Measurements from ENCODE around the gene PRDX6. TPM values are rescaled to one million over a fixed set of nuclear protein-coding genes. Genes with fewer than 3 reads are reported as not detected.

The PRDX6 gene
- polyA plus RNA-seq, 4 donors, result 125 to 233 (median 200) TPM

DNA sequence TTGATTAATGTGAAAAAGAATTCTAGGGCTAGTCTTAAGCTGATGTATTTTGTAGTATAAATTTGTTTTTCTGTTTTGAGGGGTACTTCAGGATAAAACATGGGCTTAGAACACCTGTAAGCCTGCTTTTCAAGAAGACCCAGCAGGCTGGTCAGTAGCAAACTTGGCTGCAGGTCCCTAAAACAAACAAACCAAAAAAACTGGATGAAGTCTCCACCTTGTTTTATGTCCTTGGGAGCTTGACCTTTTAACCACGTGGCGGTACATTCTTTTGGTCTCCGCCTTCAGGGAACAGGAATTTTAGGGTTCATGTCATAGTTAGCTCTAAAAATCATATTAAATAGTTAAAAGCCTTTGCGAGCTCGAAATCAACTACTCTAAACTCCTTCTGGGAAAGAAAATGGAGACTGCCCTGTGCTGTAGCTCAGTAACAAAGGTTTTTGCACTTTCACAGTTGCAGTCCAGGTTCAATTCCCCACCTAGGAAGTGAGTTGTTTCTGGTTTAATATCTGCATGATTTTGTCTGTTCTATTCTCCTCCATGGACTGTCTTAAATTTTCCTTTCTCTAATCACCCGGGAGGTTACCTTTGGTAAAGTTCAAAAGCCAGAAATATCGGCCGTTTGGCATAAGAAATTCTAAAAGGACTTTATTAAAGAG is 18.6 kb downstream of the PRDX6 start:
- Histone ChIP-seq H3K4me1 (ENCODE audit: control insufficient read depth in 3 of 3, insufficient read depth in 2 of 3, low read depth in 1 of 3, low read length in 2 of 3) (no peaks in the 10 kb centered on the region), H3K36me3 (ENCODE audit: control insufficient read depth in 3 of 3, insufficient read depth in 2 of 3, low read depth in 1 of 3, low read length in 3 of 3) (no peaks in the 10 kb centered on the region), H3K27ac (ENCODE audit: low read depth in 1 of 3, low read length in 2 of 3) (no peak overlapping the region), H3K9me3 (ENCODE audit: control insufficient read depth in 2 of 2, insufficient read depth in 1 of 2, low read depth in 1 of 2, low read length in 1 of 2) (peaks cover 0 to 14% of the 10 kb centered on the region in 2 donors), H3K4me3 (ENCODE audit: low read depth in 1 of 3, low read length in 3 of 3) (no peak overlapping the region), H3K27me3 (ENCODE audit: control insufficient read depth in 3 of 3, insufficient read depth in 3 of 3, low read length in 3 of 3) (no peaks in the 10 kb centered on the region)
- DNase-seq (no peak), FAIRE-seq (no peak)
- WGBS, 3 donors, result 68 to 95% (median 90%) methylated on average over 8 of the region's 8 CpGs

DNA sequence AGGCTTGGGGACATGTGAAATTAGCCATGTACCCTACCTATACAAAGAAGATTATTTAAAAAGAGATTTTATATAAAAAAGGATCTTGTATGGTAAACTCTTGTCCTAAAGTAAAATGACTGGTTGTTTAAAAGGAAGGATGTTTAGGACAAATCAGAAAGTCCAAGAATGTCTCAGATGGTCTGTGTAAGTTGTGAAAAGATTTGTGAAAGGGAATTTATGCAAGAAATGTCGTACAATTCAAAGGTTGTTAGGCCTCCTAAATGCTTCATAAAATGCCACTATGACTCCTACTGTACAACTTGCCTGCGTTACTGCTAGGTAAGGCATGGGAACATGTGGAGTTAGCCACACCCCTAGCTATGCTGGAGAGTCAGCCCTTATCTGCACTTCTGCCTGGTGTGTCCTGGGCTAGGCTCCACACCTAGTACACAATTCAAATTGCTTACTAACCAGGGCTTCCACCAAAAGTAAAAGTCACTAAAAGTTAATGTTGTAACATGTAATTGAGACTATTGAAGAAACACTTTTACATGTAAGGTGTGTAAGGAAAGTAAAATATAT is 19.7 kb downstream of the PRDX6 start:
- Histone ChIP-seq H3K27me3 (ENCODE audit: control insufficient read depth in 3 of 3, insufficient read depth in 3 of 3, low read length in 3 of 3) (no peaks in the 10 kb centered on the region), H3K4me1 (ENCODE audit: control insufficient read depth in 3 of 3, insufficient read depth in 2 of 3, low read depth in 1 of 3, low read length in 2 of 3) (no peaks in the 10 kb centered on the region), H3K36me3 (ENCODE audit: control insufficient read depth in 3 of 3, insufficient read depth in 2 of 3, low read depth in 1 of 3, low read length in 3 of 3) (no peaks in the 10 kb centered on the region), H3K9me3 (ENCODE audit: control insufficient read depth in 2 of 2, insufficient read depth in 1 of 2, low read depth in 1 of 2, low read length in 1 of 2) (peaks cover 0 to 14% of the 10 kb centered on the region in 2 donors), H3K4me3 (ENCODE audit: low read depth in 1 of 3, low read length in 3 of 3) (no peak overlapping the region), H3K27ac (ENCODE audit: low read depth in 1 of 3, low read length in 2 of 3) (no peak overlapping the region)
- peak; percentile 29 to 60 for DNase-seq
- 64 to 91% (median 91%) methylated on average over 2 of the region's 2 CpGs for WGBS, 3 donors
- FAIRE-seq, result no peak

DNA sequence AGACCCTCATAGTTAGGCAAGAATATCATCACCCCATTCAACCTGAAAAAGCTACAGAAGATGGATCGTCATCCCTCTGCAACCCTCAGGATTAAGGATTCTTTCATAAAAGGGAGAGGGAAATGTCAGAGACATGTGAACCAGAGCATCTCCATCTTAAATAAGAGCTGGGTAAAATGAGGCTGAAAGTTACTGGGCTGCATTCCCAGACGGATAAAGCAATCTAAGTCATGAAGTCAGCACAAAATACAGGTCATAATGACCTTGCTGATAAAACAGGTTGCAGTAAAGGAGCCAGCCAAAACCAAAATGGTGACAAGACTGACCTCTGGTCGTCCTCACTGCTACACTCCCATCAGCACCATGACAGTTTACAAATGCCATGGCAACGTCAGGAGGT is 22.6 kb downstream of the PRDX6 start:
- Histone ChIP-seq H3K9me3 (ENCODE audit: control insufficient read depth in 2 of 2, insufficient read depth in 1 of 2, low read depth in 1 of 2, low read length in 1 of 2) (peaks cover 0 to 6% of the 10 kb centered on the region in 2 donors), H3K36me3 (ENCODE audit: control insufficient read depth in 3 of 3, insufficient read depth in 2 of 3, low read depth in 1 of 3, low read length in 3 of 3) (no peaks in the 10 kb centered on the region), H3K4me1 (ENCODE audit: control insufficient read depth in 3 of 3, insufficient read depth in 2 of 3, low read depth in 1 of 3, low read length in 2 of 3) (no peaks in the 10 kb centered on the region), H3K4me3 (ENCODE audit: low read depth in 1 of 3, low read length in 3 of 3) (no peak overlapping the region), H3K27me3 (ENCODE audit: control insufficient read depth in 3 of 3, insufficient read depth in 3 of 3, low read length in 3 of 3) (peaks cover 0 to 2% (median 0%) of the 10 kb centered on the region in 3 donors), H3K27ac (ENCODE audit: low read depth in 1 of 3, low read length in 2 of 3) (no peak overlapping the region)
- FAIRE-seq, result no peak
- DNase-seq, result no peak
- 56 to 78% (median 77%) methylated on average over 4 of the region's 4 CpGs for WGBS, 3 donors

DNA sequence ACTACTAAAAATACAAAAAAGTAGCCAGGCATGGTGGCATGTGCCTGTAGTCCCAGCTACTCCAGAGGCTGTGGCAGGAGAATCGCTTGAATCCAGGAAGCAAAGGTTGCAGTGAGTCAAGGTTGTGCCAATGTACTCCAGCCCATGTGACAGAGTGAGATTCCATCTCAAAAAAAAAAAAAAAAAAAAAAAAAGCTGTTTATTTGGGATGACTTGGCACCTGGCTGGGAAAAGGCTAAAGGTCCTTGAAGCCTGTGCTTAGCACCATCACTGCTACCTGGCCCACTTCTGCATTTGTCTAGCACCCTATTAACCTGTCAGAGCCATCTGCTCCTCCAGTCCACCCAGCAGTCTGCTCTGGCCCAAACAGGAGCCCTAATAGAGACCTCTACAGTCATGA is 25.0 kb downstream of the PRDX6 start:
- H3K4me3 ChIP-seq (ENCODE audit: low read depth in 1 of 3, low read length in 3 of 3), result no peak overlapping the region
- WGBS, 3 donors, result 35 to 77% (median 45%) methylated on average over 1 of the region's 1 CpG
- FAIRE-seq (no peak), DNase-seq (peak in 1 of 2 donors; percentile 22)
- H3K27ac ChIP-seq (ENCODE audit: low read depth in 1 of 3, low read length in 2 of 3), result no peak overlapping the region
- no peaks in the 10 kb centered on the region for H3K36me3 ChIP-seq (ENCODE audit: control insufficient read depth in 3 of 3, insufficient read depth in 2 of 3, low read depth in 1 of 3, low read length in 3 of 3)
- peaks cover 0 to 2% (median 0%) of the 10 kb centered on the region in 3 donors for H3K4me1 ChIP-seq (ENCODE audit: control insufficient read depth in 3 of 3, insufficient read depth in 2 of 3, low read depth in 1 of 3, low read length in 2 of 3)
- peaks cover 0 to 2% (median 0%) of the 10 kb centered on the region in 3 donors for H3K27me3 ChIP-seq (ENCODE audit: control insufficient read depth in 3 of 3, insufficient read depth in 3 of 3, low read length in 3 of 3)
- H3K9me3 ChIP-seq (ENCODE audit: control insufficient read depth in 2 of 2, insufficient read depth in 1 of 2, low read depth in 1 of 2, low read length in 1 of 2), result no peaks in the 10 kb centered on the region

DNA sequence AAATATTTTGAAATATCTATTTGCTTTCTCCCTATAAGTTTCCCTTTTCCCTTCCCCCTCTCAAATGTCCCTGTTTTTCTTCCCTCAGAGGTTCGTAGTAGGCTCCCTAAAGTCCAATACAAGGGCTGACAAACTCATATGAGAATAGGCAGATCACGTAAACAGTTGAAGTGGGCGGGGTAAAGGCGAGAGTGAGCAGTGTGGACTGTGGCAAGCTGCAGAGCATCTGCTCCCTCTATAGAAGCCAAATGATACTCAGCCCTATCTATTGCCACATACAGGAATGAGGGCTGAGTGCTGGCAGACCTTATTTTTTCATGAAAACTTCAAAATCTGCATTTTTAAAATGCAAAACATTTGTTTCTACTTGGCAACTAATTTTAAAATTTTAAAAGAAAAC is 26.3 kb downstream of the PRDX6 start:
- WGBS, 3 donors, result 28 to 45% (median 35%) methylated on average over 4 of the region's 4 CpGs
- Histone ChIP-seq H3K27me3 (ENCODE audit: control insufficient read depth in 3 of 3, insufficient read depth in 3 of 3, low read length in 3 of 3) (peaks cover 0 to 2% (median 0%) of the 10 kb centered on the region in 3 donors), H3K4me3 (ENCODE audit: low read depth in 1 of 3, low read length in 3 of 3) (no peak overlapping the region), H3K9me3 (ENCODE audit: control insufficient read depth in 2 of 2, insufficient read depth in 1 of 2, low read depth in 1 of 2, low read length in 1 of 2) (no peaks in the 10 kb centered on the region), H3K4me1 (ENCODE audit: control insufficient read depth in 3 of 3, insufficient read depth in 2 of 3, low read depth in 1 of 3, low read length in 2 of 3) (peaks cover 0 to 5% (median 0%) of the 10 kb centered on the region in 3 donors), H3K27ac (ENCODE audit: low read depth in 1 of 3, low read length in 2 of 3) (no peak overlapping the region), H3K36me3 (ENCODE audit: control insufficient read depth in 3 of 3, insufficient read depth in 2 of 3, low read depth in 1 of 3, low read length in 3 of 3) (no peaks in the 10 kb centered on the region)
- DNase-seq, result no peak
- no peak for FAIRE-seq

DNA sequence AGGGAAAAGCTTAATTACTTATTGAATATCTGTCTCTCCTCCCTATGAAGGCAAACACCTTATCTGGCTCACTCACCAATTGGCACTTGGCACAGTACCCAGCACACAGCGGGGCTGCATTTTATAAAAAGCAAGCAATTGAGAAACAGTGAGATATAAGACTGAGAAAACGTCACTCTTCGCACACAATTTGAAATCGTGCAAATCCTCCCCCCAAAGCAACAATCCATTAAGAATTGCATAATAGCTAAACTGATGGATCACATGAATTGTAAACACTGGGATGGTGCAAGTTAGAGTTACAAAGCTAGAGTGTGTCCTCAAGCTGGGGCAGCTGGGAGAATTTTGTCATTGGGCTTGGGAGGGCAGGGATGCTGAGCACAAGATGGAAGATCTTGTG is 27.1 kb downstream of the PRDX6 start:
- H3K4me3 ChIP-seq (ENCODE audit: low read depth in 1 of 3, low read length in 3 of 3), result no peak overlapping the region
- no peaks in the 10 kb centered on the region for H3K9me3 ChIP-seq (ENCODE audit: control insufficient read depth in 2 of 2, insufficient read depth in 1 of 2, low read depth in 1 of 2, low read length in 1 of 2)
- 49 to 76% (median 57%) methylated on average over 4 of the region's 4 CpGs for WGBS, 3 donors
- no peak overlapping the region for H3K27ac ChIP-seq (ENCODE audit: low read depth in 1 of 3, low read length in 2 of 3)
- peaks cover 0 to 2% (median 0%) of the 10 kb centered on the region in 3 donors for H3K27me3 ChIP-seq (ENCODE audit: control insufficient read depth in 3 of 3, insufficient read depth in 3 of 3, low read length in 3 of 3)
- no peak for DNase-seq
- H3K4me1 ChIP-seq (ENCODE audit: control insufficient read depth in 3 of 3, insufficient read depth in 2 of 3, low read depth in 1 of 3, low read length in 2 of 3), result peaks cover 0 to 5% (median 0%) of the 10 kb centered on the region in 3 donors
- FAIRE-seq, result no peak
- H3K36me3 ChIP-seq (ENCODE audit: control insufficient read depth in 3 of 3, insufficient read depth in 2 of 3, low read depth in 1 of 3, low read length in 3 of 3), result no peaks in the 10 kb centered on the region

DNA sequence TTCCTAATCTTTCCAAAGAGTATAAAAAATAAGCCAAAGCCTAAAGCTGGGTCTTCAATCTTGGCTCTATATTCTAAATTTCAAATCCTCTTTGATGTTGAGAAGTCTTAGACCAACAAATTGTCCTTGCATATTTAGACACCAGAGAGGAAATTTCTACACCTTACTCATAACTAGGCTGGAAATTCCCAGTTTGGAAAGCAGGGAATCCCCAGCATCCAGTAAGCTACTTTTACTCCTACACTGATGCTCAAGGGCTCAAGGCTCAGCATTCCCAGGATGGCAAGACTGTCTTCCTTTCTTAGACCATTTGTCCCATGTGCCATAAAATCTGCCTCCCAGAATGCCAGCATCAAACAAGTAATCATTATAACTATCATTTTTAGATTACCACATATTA is 28.3 kb downstream of the PRDX6 start:
- no peak overlapping the region for H3K4me3 ChIP-seq (ENCODE audit: low read depth in 1 of 3, low read length in 3 of 3)
- FAIRE-seq, result no peak

DNA sequence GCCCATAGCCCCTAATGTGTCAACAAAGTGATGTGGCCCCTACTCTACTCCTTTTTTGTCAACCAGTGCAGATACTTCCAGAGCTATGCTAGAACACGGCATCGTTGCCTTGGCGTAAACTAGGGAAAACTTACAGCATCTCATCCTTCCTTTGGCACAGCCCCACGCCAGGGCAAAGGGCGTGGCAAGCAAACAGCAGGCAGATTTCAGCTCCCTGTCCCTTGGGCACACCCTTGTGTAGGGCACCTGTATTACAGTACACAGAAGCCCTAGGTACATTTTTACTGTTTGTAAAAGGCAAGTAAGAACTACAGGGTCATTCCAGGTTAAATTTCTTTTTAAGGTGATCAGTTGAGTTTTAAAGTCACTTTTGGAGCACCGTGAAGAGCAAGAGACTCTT is 29.3 kb downstream of the PRDX6 start:
- 22 to 77% (median 50%) methylated on average over 6 of the region's 6 CpGs for WGBS, 3 donors
- H3K9me3 ChIP-seq (ENCODE audit: control insufficient read depth in 2 of 2, insufficient read depth in 1 of 2, low read depth in 1 of 2, low read length in 1 of 2), result no peaks in the 10 kb centered on the region
- no peak overlapping the region for H3K4me3 ChIP-seq (ENCODE audit: low read depth in 1 of 3, low read length in 3 of 3)
- no peaks in the 10 kb centered on the region for H3K36me3 ChIP-seq (ENCODE audit: control insufficient read depth in 3 of 3, insufficient read depth in 2 of 3, low read depth in 1 of 3, low read length in 3 of 3)
- peak; percentile 30 to 83 for DNase-seq
- peaks cover 0 to 2% (median 0%) of the 10 kb centered on the region in 3 donors for H3K27me3 ChIP-seq (ENCODE audit: control insufficient read depth in 3 of 3, insufficient read depth in 3 of 3, low read length in 3 of 3)
- H3K4me1 ChIP-seq (ENCODE audit: control insufficient read depth in 3 of 3, insufficient read depth in 2 of 3, low read depth in 1 of 3, low read length in 2 of 3), result peaks cover 0 to 5% (median 0%) of the 10 kb centered on the region in 3 donors
- no peak for FAIRE-seq
- no peak overlapping the region for H3K27ac ChIP-seq (ENCODE audit: low read depth in 1 of 3, low read length in 2 of 3)

More for the DNA sequence above, 28.3 kb downstream of the PRDX6 start:
- H3K4me1 ChIP-seq (ENCODE audit: control insufficient read depth in 3 of 3, insufficient read depth in 2 of 3, low read depth in 1 of 3, low read length in 2 of 3), result peaks cover 0 to 5% (median 0%) of the 10 kb centered on the region in 3 donors
- H3K27ac ChIP-seq (ENCODE audit: low read depth in 1 of 3, low read length in 2 of 3), result no peak overlapping the region
- no peak for DNase-seq
- H3K36me3 ChIP-seq (ENCODE audit: control insufficient read depth in 3 of 3, insufficient read depth in 2 of 3, low read depth in 1 of 3, low read length in 3 of 3), result no peaks in the 10 kb centered on the region
- H3K9me3 ChIP-seq (ENCODE audit: control insufficient read depth in 2 of 2, insufficient read depth in 1 of 2, low read depth in 1 of 2, low read length in 1 of 2), result no peaks in the 10 kb centered on the region
- peaks cover 0 to 2% (median 0%) of the 10 kb centered on the region in 3 donors for H3K27me3 ChIP-seq (ENCODE audit: control insufficient read depth in 3 of 3, insufficient read depth in 3 of 3, low read length in 3 of 3)

Data from small intestine (tissue), 7 donors.